HEK293 (cell line): ENCODE measurements around the gene CRTC2.

ENCODE experiments used
- EGR2 ChIP-seq: fragments of 450-650 bp; formaldehyde crosslinking; IDR thresholded peaks from 2 replicates; pipeline ENCODE4 v1.5.1; 2016; ENCODE audit warnings: low read depth, missing biosample characterization, missing genetic modification characterization
- HOXD13 ChIP-seq: sonication (generic); formaldehyde crosslinking; IDR thresholded peaks from 2 replicates; pipeline ENCODE4 v1.8.0; 2022; ENCODE audit warnings: missing genetic modification reagents, borderline replicate concordance
- MZF1 ChIP-seq: fragments of 450-650 bp; formaldehyde crosslinking; IDR thresholded peaks from 2 replicates; pipeline ENCODE4 v1.5.1; 2017; ENCODE audit warnings: missing biosample characterization, missing genetic modification characterization, borderline replicate concordance
- RBAK ChIP-seq: fragments of 450-650 bp; formaldehyde crosslinking; IDR thresholded peaks from 2 replicates; pipeline ENCODE4 v1.5.1; 2016; ENCODE audit warnings: missing biosample characterization, missing genetic modification characterization
- SP3 ChIP-seq: fragments of 450-650 bp; formaldehyde crosslinking; IDR thresholded peaks from 2 replicates; pipeline ENCODE4 v1.5.1; 2016; ENCODE audit warnings: missing biosample characterization, missing genetic modification characterization
- ZBTB8A ChIP-seq: fragments of 450-650 bp; formaldehyde crosslinking; IDR thresholded peaks from 2 replicates; pipeline ENCODE4 v1.5.1; 2016; ENCODE audit warnings: missing biosample characterization, missing genetic modification characterization
- ZNF155 ChIP-seq: fragments of 450-650 bp; formaldehyde crosslinking; IDR thresholded peaks from 2 replicates; pipeline ENCODE4 v1.5.1; 2016; ENCODE audit warnings: missing biosample characterization, missing genetic modification characterization
- ZNF707 ChIP-seq: fragments of 450-650 bp; formaldehyde crosslinking; IDR thresholded peaks from 2 replicates; pipeline ENCODE4 v1.5.1; 2016; ENCODE audit warnings: missing biosample characterization, missing genetic modification characterization
- TF ChIP-seq, protein P1 (sequence below): fragments of 450-650 bp; formaldehyde crosslinking; IDR thresholded peaks from 2 replicates; pipeline ENCODE4 v1.5.1; 2016; ENCODE audit warnings: missing biosample characterization, missing genetic modification characterization
- TF ChIP-seq, protein P2 (sequence below): fragments of 450-650 bp; formaldehyde crosslinking; IDR thresholded peaks from 2 replicates; pipeline ENCODE4 v1.5.1; 2016; ENCODE audit warnings: missing biosample characterization, missing genetic modification characterization, borderline replicate concordance
- TF ChIP-seq, protein P3 (sequence below): fragments of 450-650 bp; formaldehyde crosslinking; IDR thresholded peaks from 2 replicates; pipeline ENCODE4 v1.5.1; 2016; ENCODE audit warnings: missing biosample characterization, missing genetic modification characterization, low read depth

DNA sequence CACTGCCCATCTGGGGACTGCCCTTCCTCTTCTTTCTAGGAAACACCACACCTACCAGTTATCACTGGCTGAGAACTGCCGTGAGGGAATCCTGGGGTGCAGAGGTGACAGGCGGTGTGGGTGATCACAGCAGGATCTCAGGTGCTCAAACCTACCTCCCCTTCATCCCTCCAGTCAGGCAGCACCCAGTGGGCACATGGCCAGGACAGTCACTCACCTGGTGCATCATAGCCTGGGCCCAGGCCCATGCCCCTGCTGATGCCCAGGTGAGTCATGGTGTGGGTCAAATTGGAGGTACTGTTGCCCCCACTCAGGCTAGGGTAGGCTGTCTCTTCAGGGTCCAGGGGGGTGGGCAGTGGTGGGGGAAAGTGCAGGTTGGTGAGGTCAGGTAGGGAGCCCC, 6.6 kb downstream of the CRTC2 start:
- TF ChIP-seq ZBTB8A (tag by site-specific recombination): no peak
- TF ChIP-seq, protein P1, sequence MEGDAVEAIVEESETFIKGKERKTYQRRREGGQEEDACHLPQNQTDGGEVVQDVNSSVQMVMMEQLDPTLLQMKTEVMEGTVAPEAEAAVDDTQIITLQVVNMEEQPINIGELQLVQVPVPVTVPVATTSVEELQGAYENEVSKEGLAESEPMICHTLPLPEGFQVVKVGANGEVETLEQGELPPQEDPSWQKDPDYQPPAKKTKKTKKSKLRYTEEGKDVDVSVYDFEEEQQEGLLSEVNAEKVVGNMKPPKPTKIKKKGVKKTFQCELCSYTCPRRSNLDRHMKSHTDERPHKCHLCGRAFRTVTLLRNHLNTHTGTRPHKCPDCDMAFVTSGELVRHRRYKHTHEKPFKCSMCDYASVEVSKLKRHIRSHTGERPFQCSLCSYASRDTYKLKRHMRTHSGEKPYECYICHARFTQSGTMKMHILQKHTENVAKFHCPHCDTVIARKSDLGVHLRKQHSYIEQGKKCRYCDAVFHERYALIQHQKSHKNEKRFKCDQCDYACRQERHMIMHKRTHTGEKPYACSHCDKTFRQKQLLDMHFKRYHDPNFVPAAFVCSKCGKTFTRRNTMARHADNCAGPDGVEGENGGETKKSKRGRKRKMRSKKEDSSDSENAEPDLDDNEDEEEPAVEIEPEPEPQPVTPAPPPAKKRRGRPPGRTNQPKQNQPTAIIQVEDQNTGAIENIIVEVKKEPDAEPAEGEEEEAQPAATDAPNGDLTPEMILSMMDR (tag by site-specific recombination): no peak
- no peak for TF ChIP-seq ZNF155 (tag by site-specific recombination)
- TF ChIP-seq EGR2 (tag by site-specific recombination): no peak
- no peak for TF ChIP-seq MZF1 (tag by site-specific recombination)
- TF ChIP-seq, protein P2, sequence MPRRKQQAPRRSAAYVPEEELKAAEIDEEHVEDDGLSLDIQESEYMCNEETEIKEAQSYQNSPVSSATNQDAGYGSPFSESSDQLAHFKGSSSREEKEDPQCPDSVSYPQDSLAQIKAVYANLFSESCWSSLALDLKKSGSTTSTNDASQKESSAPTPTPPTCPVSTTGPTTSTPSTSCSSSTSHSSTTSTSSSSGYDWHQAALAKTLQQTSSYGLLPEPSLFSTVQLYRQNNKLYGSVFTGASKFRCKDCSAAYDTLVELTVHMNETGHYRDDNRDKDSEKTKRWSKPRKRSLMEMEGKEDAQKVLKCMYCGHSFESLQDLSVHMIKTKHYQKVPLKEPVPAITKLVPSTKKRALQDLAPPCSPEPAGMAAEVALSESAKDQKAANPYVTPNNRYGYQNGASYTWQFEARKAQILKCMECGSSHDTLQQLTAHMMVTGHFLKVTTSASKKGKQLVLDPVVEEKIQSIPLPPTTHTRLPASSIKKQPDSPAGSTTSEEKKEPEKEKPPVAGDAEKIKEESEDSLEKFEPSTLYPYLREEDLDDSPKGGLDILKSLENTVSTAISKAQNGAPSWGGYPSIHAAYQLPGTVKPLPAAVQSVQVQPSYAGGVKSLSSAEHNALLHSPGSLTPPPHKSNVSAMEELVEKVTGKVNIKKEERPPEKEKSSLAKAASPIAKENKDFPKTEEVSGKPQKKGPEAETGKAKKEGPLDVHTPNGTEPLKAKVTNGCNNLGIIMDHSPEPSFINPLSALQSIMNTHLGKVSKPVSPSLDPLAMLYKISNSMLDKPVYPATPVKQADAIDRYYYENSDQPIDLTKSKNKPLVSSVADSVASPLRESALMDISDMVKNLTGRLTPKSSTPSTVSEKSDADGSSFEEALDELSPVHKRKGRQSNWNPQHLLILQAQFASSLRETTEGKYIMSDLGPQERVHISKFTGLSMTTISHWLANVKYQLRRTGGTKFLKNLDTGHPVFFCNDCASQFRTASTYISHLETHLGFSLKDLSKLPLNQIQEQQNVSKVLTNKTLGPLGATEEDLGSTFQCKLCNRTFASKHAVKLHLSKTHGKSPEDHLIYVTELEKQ (tag by site-specific recombination): no peak
- TF ChIP-seq ZNF707 (tag by site-specific recombination): no peak
- TF ChIP-seq, protein P3, sequence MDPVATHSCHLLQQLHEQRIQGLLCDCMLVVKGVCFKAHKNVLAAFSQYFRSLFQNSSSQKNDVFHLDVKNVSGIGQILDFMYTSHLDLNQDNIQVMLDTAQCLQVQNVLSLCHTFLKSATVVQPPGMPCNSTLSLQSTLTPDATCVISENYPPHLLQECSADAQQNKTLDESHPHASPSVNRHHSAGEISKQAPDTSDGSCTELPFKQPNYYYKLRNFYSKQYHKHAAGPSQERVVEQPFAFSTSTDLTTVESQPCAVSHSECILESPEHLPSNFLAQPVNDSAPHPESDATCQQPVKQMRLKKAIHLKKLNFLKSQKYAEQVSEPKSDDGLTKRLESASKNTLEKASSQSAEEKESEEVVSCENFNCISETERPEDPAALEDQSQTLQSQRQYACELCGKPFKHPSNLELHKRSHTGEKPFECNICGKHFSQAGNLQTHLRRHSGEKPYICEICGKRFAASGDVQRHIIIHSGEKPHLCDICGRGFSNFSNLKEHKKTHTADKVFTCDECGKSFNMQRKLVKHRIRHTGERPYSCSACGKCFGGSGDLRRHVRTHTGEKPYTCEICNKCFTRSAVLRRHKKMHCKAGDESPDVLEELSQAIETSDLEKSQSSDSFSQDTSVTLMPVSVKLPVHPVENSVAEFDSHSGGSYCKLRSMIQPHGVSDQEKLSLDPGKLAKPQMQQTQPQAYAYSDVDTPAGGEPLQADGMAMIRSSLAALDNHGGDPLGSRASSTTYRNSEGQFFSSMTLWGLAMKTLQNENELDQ (tag by site-specific recombination): no peak
- no peak for TF ChIP-seq SP3 (tag by site-specific recombination)
- TF ChIP-seq HOXD13: no peak
- TF ChIP-seq RBAK (tag by site-specific recombination): no peak
